GM12864 (cell line): Measurements from ENCODE around the gene RAPGEF6.

Experiments used
- DNase-seq: peaks from one replicate; pipeline ENCODE4 v3.0.0-alpha.2; 2011; ENCODE audit warnings: low read depth
- H3K4me3 ChIP-seq: 2 replicates; pipeline ENCODE4 v1.5.1; 2011; ENCODE audit warnings: mild to moderate bottlenecking, low read depth, low read length, control low read depth
- CTCF ChIP-seq: IDR thresholded peaks from 2 replicates; pipeline ENCODE4 v1.5.1; 2011; ENCODE audit warnings: low read depth, mild to moderate bottlenecking, moderate library complexity, low read length, control low read depth, inconsistent platforms; ENCODE audit errors: missing control alignments

RAPGEF6 gene

GRCh38 chr5:131466171-131466766, 168.8 kb downstream of the RAPGEF6 start:
- TF ChIP-seq CTCF = no peak
- no peak for DNase-seq
- no peak overlapping the region for H3K4me3 ChIP-seq

DNA sequence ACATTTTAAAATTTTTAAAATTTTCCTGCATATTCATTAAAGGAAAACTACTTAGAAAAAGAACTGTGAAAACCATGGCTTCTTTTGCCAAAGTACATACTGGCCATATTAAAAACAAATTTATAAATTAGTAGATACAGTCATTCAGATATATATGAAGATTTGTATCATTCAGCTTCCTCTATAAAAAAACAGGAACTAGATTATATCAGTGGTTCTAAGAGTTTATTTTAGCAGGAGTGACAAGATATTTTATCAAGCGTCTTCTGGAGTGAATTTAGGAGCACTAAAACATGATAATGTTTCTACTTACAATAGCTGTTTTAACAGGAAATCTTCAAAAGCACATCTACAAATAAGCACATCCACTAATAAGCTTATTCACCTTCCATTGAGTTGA, 171.4 kb downstream of the RAPGEF6 start:
- no peak for TF ChIP-seq CTCF
- DNase-seq = no peak
- no peak overlapping the region for H3K4me3 ChIP-seq

DNA sequence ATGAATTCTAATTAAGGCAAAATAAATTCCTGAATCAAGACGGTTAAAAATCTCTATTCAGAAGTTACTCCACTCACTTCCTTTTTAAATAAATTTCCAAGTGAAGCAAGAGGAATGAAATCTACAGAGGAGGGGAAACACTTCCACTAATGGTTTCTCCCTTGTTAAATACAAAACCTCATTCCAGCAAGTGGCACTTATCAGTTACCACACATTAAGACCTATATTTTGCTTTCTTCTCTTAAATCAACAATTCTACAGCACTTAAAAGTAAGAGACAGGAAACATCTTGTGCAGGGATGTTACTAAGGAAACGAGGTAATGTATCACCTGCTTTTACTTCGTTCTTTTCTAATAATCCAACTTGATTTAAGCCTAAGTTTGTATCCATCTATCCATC, 172.6 kb downstream of the RAPGEF6 start:
- H3K4me3 ChIP-seq = no peak overlapping the region
- TF ChIP-seq CTCF = no peak
- DNase-seq = no peak

GRCh38 chr5:131461742-131462141, 173.3 kb downstream of the RAPGEF6 start:
- DNase-seq = no peak
- H3K4me3 ChIP-seq = no peak overlapping the region
- no peak for TF ChIP-seq CTCF

DNA sequence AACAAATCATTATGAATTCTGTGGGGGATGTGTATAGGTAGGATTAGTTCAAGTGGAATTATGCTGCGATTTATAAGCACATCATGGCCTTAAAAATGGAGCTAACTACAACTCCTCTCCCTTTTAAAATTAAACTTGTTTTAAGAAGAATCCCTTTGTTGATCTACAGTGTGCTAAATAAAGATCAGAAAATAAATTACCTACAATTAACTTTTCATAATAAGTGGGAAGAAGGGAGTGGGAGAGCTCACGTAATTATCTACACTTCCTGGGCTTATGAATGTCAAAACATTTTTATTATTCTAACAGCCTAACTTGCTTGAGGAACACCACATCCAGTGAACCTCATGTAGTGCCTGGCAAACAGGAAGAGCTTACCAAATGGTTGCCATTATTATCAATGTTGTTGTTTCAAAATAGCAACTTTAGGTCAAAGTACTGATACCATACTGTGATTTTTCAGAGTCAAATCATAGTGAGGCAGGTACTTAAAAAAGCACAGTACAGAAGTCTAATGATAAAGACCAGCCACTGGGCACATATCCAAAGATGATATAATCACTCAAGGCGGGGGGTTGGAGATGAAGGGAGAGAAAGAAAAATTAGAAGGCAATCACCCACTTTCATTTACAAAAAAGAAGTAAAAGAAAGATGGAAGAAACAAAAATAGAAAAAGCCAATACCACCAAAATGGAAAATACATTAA, 174.0 kb downstream of the RAPGEF6 start:
- no peak for DNase-seq
- H3K4me3 ChIP-seq = no peak overlapping the region
- TF ChIP-seq CTCF = no peak

- no peak for DNase-seq
- TF ChIP-seq CTCF = no peak
- H3K4me3 ChIP-seq = no peak overlapping the region
These were observed 174.9 kb downstream of the RAPGEF6 start for GRCh38 chr5:131460133-131460532.

DNA sequence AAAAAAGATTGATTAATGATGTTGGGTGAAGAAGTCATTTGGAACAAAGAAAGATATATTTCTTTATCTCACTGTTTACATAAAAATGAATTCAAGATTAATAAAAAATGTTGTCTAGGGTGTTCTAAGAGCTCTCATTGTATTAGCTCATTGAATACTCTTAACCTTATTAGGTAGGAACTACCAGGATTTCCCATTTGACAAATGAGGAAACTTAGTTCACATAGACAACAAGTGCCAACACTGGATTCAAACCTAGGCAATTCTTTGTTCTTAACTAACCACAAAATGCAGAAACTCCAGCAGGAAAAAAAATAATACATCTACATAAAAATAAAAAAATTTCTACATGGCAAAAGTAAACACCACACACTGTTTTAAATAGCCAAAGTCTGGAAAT, 175.8 kb downstream of the RAPGEF6 start:
- DNase-seq = no peak
- no peak for TF ChIP-seq CTCF
- no peak overlapping the region for H3K4me3 ChIP-seq
